Breast epithelium (tissue), 4 donors: ENCODE measurements around the gene RRM2. TPM values are rescaled to one million over a fixed set of nuclear protein-coding genes. Genes with fewer than 3 reads are reported as not detected.

ENCODE experiments used
- DNase-seq, 2 donors: peaks; one replicate each; pipeline ENCODE4 v3.0.0-alpha.2; 2019; ENCODE audit warnings: low spot score in 2 of 2
- H3K27ac ChIP-seq, 2 donors: fragments of 200-600 bp; sonication (generic) in 1 of 2; one replicate each; pipeline ENCODE4 v1.5.1; 2016 to 2019; ENCODE audit warnings: mild to moderate bottlenecking in 1 of 2
- H3K27me3 ChIP-seq, 2 donors: fragments of 200-600 bp; sonication (generic) in 1 of 2; one replicate each; pipeline versions ENCODE4 v1.5.1 to v1.6.0; 2017 to 2019; ENCODE audit warnings: control low read depth in 1 of 2, mild to moderate bottlenecking in 1 of 2
- H3K36me3 ChIP-seq: fragments of 200-600 bp; one replicate; pipeline ENCODE4 v1.5.1; 2019
- H3K4me1 ChIP-seq, 2 donors: fragments of 200-600 bp; sonication (generic); one replicate each; pipeline ENCODE4 v1.5.1; 2016 to 2019; ENCODE audit warnings: control low read depth in 1 of 2
- H3K4me3 ChIP-seq, 3 donors: fragments of 200-600 bp; sonication (generic); 1 replicate in 2 of 3; 2 replicates in 1 of 3; pipeline ENCODE4 v1.5.1; 2016 to 2019; ENCODE audit warnings: mild to moderate bottlenecking in 3 of 3, moderate library complexity in 2 of 3
- H3K9me3 ChIP-seq, 2 donors: fragments of 200-600 bp; sonication (generic) in 1 of 2; one replicate each; pipeline ENCODE4 v1.5.1; 2016 to 2019; ENCODE audit warnings: control low read depth in 1 of 2
- POLR2A ChIP-seq: fragments of 450-650 bp; IDR thresholded peaks from one replicate; pipeline ENCODE4 v1.6.1; 2016; ENCODE audit warnings: antibody characterized with exemption, mild to moderate bottlenecking, moderate library complexity
- POLR2AphosphoS5 ChIP-seq, 3 donors: sonication (generic); formaldehyde crosslinking; IDR thresholded peaks; one replicate each; pipeline ENCODE4 v1.6.1; 2017; ENCODE audit warnings: antibody characterized with exemption in 3 of 3
- intact Hi-C: fragments of 100-400 bp; cut with DNase I; formaldehyde crosslinking; loops from one replicate; pipeline ENCODE4 v1.15.1; 2023; ENCODE audit warnings: low total_unique reads
- total RNA-seq, 3 donors: library from RNA; depleted of rRNA; stranded (reverse); fragments of >200 nt; gene quantifications; one replicate each; pipeline ENCODE4 v1.1.0, GENCODE V29; 2016
- TF ChIP-seq, protein P1 (sequence below), 3 donors: fragments of 450-650 bp; IDR thresholded peaks; one replicate each; pipeline ENCODE4 v1.5.1; 2016 to 2017; ENCODE audit warnings: antibody characterized with exemption in 3 of 3, mild to moderate bottlenecking in 3 of 3, moderate library complexity in 3 of 3

RRM2 gene
- total RNA-seq, 3 donors from 2014 or later = 0.98 to 2.6 (median 1.6) TPM

DNA sequence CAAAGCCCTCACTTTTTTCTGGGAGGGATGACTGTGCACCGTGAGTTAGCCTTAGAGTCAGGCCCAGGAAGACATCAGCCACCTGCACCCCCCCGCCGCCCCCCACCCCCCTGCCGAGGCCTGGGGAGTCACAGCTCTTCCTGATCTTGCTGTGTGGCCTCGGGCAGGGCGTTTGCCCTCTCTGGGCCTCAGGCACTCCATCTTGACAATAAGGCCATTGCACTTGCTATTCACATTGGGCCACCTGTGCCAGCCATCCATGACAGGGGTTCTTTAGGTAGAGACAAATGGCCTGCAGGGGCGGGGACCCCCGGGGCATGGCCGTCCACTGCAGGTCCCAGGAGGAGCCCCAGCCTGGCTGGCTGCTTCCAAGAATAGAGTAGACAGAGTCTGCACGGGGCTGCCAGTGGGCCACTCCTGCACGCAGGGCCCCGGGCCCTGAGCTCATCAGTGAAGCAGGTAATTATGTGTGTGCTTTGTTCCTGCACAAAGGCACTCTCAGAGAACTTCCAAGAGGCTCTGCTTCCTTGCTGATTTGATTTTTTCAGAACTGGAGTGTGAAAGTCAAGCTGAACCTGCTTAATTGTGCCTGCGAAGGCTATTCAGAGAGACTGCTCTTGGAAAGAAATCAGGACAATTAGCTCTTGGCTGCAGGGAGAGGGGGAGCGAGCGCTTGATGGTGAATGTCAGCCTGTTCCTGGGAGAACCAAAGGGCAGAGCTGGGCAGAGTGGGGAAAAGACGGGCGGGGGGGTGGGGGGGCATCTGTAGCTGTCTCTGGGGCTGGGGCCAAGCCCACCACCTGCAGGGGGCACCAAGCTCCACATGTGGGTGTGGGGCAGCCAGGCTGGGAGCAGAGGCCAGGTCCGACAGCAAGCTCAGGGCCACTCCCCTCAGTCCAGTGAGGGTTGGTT, 40.3 kb downstream of the RRM2 start:
- no peaks in the 10 kb centered on the region for H3K4me1 ChIP-seq
- DNase-seq = no peak
- no peak overlapping the region for H3K4me3 ChIP-seq
- TF ChIP-seq POLR2A (no peak), POLR2AphosphoS5 (IDR thresholded peaks at IDR 0.05) (no peak)
- TF ChIP-seq, protein P1, sequence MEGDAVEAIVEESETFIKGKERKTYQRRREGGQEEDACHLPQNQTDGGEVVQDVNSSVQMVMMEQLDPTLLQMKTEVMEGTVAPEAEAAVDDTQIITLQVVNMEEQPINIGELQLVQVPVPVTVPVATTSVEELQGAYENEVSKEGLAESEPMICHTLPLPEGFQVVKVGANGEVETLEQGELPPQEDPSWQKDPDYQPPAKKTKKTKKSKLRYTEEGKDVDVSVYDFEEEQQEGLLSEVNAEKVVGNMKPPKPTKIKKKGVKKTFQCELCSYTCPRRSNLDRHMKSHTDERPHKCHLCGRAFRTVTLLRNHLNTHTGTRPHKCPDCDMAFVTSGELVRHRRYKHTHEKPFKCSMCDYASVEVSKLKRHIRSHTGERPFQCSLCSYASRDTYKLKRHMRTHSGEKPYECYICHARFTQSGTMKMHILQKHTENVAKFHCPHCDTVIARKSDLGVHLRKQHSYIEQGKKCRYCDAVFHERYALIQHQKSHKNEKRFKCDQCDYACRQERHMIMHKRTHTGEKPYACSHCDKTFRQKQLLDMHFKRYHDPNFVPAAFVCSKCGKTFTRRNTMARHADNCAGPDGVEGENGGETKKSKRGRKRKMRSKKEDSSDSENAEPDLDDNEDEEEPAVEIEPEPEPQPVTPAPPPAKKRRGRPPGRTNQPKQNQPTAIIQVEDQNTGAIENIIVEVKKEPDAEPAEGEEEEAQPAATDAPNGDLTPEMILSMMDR (IDR thresholded peaks at IDR 0.05) = no peak
- H3K9me3 ChIP-seq = no peaks in the 10 kb centered on the region
- H3K27me3 ChIP-seq = no peaks in the 10 kb centered on the region
- intact Hi-C loops = no loop called here
- H3K36me3 ChIP-seq = no peaks in the 10 kb centered on the region
- H3K27ac ChIP-seq = no peak overlapping the region

- no peaks in the 10 kb centered on the region for H3K4me1 ChIP-seq
- H3K4me3 ChIP-seq = no peak overlapping the region
- no peaks in the 10 kb centered on the region for H3K9me3 ChIP-seq
- no peak for TF ChIP-seq POLR2A
- no peak for TF ChIP-seq POLR2AphosphoS5 (IDR thresholded peaks at IDR 0.05)
- TF ChIP-seq, protein P1 (IDR thresholded peaks at IDR 0.05) = no peak
- intact Hi-C loops = no loop called here
- H3K27me3 ChIP-seq = no peaks in the 10 kb centered on the region
- H3K36me3 ChIP-seq = no peaks in the 10 kb centered on the region
- DNase-seq = no peak
- H3K27ac ChIP-seq = no peak overlapping the region
Observed at GRCh38 chr2:10163498-10164486, 41.3 kb downstream of the RRM2 start.

DNA sequence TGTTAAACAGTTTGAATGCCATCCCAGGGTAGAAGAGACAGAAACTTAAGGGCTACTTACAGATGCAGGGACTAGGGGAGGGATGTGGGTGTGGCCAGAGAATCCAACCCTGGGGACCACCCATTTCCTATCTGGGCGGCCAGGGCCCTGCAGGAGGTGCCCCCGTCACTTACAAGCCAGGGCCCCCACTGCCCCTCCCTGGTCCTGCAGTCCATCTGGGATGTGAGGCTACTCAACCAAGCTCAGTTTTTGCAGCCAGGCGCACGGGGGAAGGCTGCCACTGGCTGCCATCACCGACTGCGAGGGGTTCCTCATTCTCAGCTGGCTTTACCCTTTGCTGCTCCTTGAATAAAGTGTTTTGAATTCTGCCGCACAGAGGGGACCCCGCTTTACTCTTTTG, 42.1 kb downstream of the RRM2 start:
- Histone ChIP-seq H3K27me3 (no peaks in the 10 kb centered on the region), H3K4me1 (no peaks in the 10 kb centered on the region), H3K36me3 (no peaks in the 10 kb centered on the region), H3K9me3 (no peaks in the 10 kb centered on the region), H3K4me3 (no peak overlapping the region), H3K27ac (no peak overlapping the region)
- TF ChIP-seq POLR2AphosphoS5 (IDR thresholded peaks at IDR 0.05) (no peak), POLR2A (no peak)
- TF ChIP-seq, protein P1 (IDR thresholded peaks at IDR 0.05) = no peak
- DNase-seq = no peak
- intact Hi-C loops = no loop called here

DNA sequence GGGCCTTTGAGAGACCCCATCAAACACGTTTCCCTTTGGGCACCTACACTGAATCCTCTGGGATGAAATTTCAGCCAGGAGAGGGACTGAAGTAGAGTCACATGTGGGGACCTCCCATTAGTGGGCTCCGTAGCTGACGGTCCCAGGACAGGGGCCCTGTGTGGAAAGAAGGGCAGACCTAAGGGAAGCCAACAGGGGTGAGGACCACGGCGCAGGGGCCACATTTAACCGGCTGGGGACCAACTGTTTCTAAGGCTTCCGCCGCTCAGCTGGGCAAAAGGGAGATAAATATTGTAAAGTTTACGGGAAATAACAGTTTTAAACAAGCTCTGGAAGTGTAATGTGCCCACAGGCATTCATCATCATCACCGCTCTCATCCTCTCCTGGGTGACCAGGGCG, 42.7 kb downstream of the RRM2 start:
- TF ChIP-seq POLR2A = no peak
- no peak for TF ChIP-seq POLR2AphosphoS5 (IDR thresholded peaks at IDR 0.05)
- TF ChIP-seq, protein P1 (IDR thresholded peaks at IDR 0.05) = no peak
- no peaks in the 10 kb centered on the region for H3K9me3 ChIP-seq
- no peaks in the 10 kb centered on the region for H3K4me1 ChIP-seq
- no peaks in the 10 kb centered on the region for H3K27me3 ChIP-seq
- DNase-seq = no peak
- H3K4me3 ChIP-seq = no peak overlapping the region
- no peak overlapping the region for H3K27ac ChIP-seq
- intact Hi-C loops = no loop called here
- no peaks in the 10 kb centered on the region for H3K36me3 ChIP-seq
